Activated T-helper 9 cell treated with anti-CD3 and anti-CD28 coated beads, Interleukin-2, amount 50 U/mL, for 16 hours (primary cell): Measurements from ENCODE around the gene TMEM240.
"Not testable (repeated sequence)": the region's sequence is repeated elsewhere in the genome, so short reads cannot be mapped to it uniquely, and the experiment has no call there.

Experiments
- DNase-seq: peaks from one replicate; pipeline ENCODE4 v3.0.0-alpha.2; 2020; ENCODE audit warnings: low read depth

Gene TMEM240

GRCh38 chr1:1524750-1525383 lies 15.6 kb downstream of the TMEM240 start:
- not testable (repeated sequence) for DNase-seq

GRCh38 chr1:1523651-1524050 lies 16.8 kb downstream of the TMEM240 start:
- DNase-seq: not testable (repeated sequence)

GRCh38 chr1:1523226-1523625 lies 17.2 kb downstream of the TMEM240 start:
- DNase-seq: not testable (repeated sequence)

- DNase-seq: not testable (repeated sequence)
Observed at GRCh38 chr1:1522536-1522935, 17.9 kb downstream of the TMEM240 start.

GRCh38 chr1:1521331-1521730 lies 19.1 kb downstream of the TMEM240 start:
- DNase-seq: no peak

- DNase-seq: not testable (repeated sequence)
Observed at GRCh38 chr1:1519805-1520505, 20.5 kb downstream of the TMEM240 start.

GRCh38 chr1:1518621-1519007 lies 21.8 kb downstream of the TMEM240 start:
- DNase-seq: not testable (repeated sequence)

- no peak for DNase-seq
Observed at GRCh38 chr1:1517973-1518620, 22.3 kb downstream of the TMEM240 start.

GRCh38 chr1:1516923-1517322 lies 23.5 kb downstream of the TMEM240 start:
- not testable (repeated sequence) for DNase-seq

GRCh38 chr1:1514376-1514775 lies 26.0 kb downstream of the TMEM240 start:
- not testable (repeated sequence) for DNase-seq

GRCh38 chr1:1513675-1514074 lies 26.7 kb downstream of the TMEM240 start:
- not testable (repeated sequence) for DNase-seq

GRCh38 chr1:1512425-1512824 lies 28.0 kb downstream of the TMEM240 start:
- not testable (repeated sequence) for DNase-seq

- peak; percentile 95 for DNase-seq
Observed at GRCh38 chr1:1511533-1512285, 28.7 kb downstream of the TMEM240 start, which contains the start of gene ATAD3A. ATAD3A (plus strand) TSS chr1:1512162; CDS start chr1:1512269, 107 bp downstream.

GRCh38 chr1:1510912-1511532 lies 29.4 kb downstream of the TMEM240 start:
- no peak for DNase-seq

- not testable (repeated sequence) for DNase-seq
Observed at GRCh38 chr1:1509465-1509850, 31.0 kb downstream of the TMEM240 start.

GRCh38 chr1:1508775-1509464 lies 31.5 kb downstream of the TMEM240 start:
- not testable (repeated sequence) for DNase-seq

- DNase-seq: no peak
Observed at GRCh38 chr1:1507305-1507704, 33.1 kb downstream of the TMEM240 start.

GRCh38 chr1:1505801-1506200 lies 34.6 kb downstream of the TMEM240 start:
- not testable (repeated sequence) for DNase-seq

- DNase-seq: not testable (repeated sequence)
Observed at GRCh38 chr1:1505366-1505798, 35.0 kb downstream of the TMEM240 start.

- DNase-seq: peak; percentile 46
Observed at GRCh38 chr1:1504777-1505365, 35.6 kb downstream of the TMEM240 start.
